Panc1 (cell line): ENCODE data around the gene RAB1B.

Source experiments
- CTCF ChIP-seq: fragments of 450-650 bp; IDR thresholded peaks from 2 replicates; pipeline ENCODE4 v1.5.1; 2017; ENCODE audit warnings: mild to moderate bottlenecking
- REST ChIP-seq, 2 experiments: IDR thresholded peaks; 2 replicates each; pipeline ENCODE4 v1.6.1; 2011 to 2012; ENCODE audit warnings: low read depth in 2 of 2, control low read depth in 1 of 2, low read length in 1 of 2, mild to moderate bottlenecking in 1 of 2, moderate library complexity in 1 of 2; ENCODE audit not compliant: insufficient read depth in 1 of 2

- no peak for TF ChIP-seq CTCF
- TF ChIP-seq REST (IDR thresholded peaks at IDR 0.05; ENCODE audit: insufficient read depth in 1 of 2, low read depth in 2 of 2, low read length in 1 of 2) = no peak
These were observed 9.2 kb upstream of the RAB1B start for GRCh38 chr11:66259225-66259624.
